K562 (cell line): ENCODE measurements around the gene NPTXR. TPM values are rescaled to one million over a fixed set of nuclear protein-coding genes. Genes with fewer than 3 reads are reported as not detected.

Source experiments
- ATAC-seq: fragments of 200-7000 bp; cut with Tn5 transposase; 3 replicates; pipeline ENCODE4 v1.9.1; 2020; ENCODE audit warnings: moderate library complexity
- BruUV-seq: library from RNA; stranded (reverse); fragments of 400-500 nt; replicated peaks from 2 replicates; lab custom pipeline; 2021; lab: Mats Ljungman, UMichigan
- CTCF ChIA-PET: fragments of 300-600 bp; formaldehyde crosslinking; extraction: SDS; loops from one replicate; lab custom pipeline; 2021; ENCODE audit warnings: low intra/inter-chr PET ratio; lab: Yijun Ruan, JAX
- POLR2A ChIA-PET: fragments of 300-600, 350-650 bp; sonication (Branson Sonifier 250); formaldehyde crosslinking; extraction: SDS; loops from one replicate; lab custom pipeline; 2021; ENCODE audit warnings: antibody characterized with exemption, inconsistent platforms; lab: Yijun Ruan, JAX
- DNase-seq, 4 experiments: peaks; one replicate each; pipeline versions ENCODE4 v3.0.0 to v3.0.0-alpha.2; 2011 to 2018; ENCODE audit warnings: low spot score in 3 of 4, mixed read lengths in 3 of 4; ENCODE audit errors: extremely low read depth in 1 of 4
- FAIRE-seq: peaks from 2 replicates; lab custom pipeline; 2011; peaks lifted over from hg19 to GRCh38; lab: Jason Lieb, UNC
- H2AFZ ChIP-seq: 2 replicates; pipeline ENCODE4 v1.6.0; 2011; ENCODE audit warnings: low read depth, low read length, control low read depth, inconsistent platforms
- H3K27ac ChIP-seq: fragments of 200-600 bp; 3 replicates; pipeline ENCODE4 v1.8.0; 2011; ENCODE audit warnings: low read depth, mild to moderate bottlenecking, control low read depth, inconsistent platforms, low read length, moderate library complexity, mixed read lengths; ENCODE audit errors: extremely low read depth
- H3K27me3 ChIP-seq, 2 experiments: fragments of 300-600 bp in 1 of 2; 2 replicates in 1 of 2; 3 replicates in 1 of 2; pipeline versions ENCODE4 v1.6.0 to v1.8.0; 2011; ENCODE audit warnings: inconsistent platforms in 2 of 2, low read length in 2 of 2, mild to moderate bottlenecking in 1 of 2, mixed read lengths in 1 of 2, moderate library complexity in 1 of 2; ENCODE audit not compliant: control insufficient read depth in 2 of 2, insufficient read depth in 2 of 2
- H3K36me3 ChIP-seq: fragments of 300-600 bp; 3 replicates; pipeline ENCODE4 v1.8.0; 2011; ENCODE audit warnings: mild to moderate bottlenecking, low read length, inconsistent platforms; ENCODE audit not compliant: control insufficient read depth, insufficient read depth
- H3K4me1 ChIP-seq, 2 experiments: fragments of 200-600 bp in 1 of 2; replicated peaks in 1 of 2; 2 replicates in 1 of 2; 3 replicates in 1 of 2; pipeline versions ENCODE4 v1.5.1 to v1.8.0; 2011; ENCODE audit warnings: inconsistent platforms in 2 of 2, low read length in 2 of 2, mild to moderate bottlenecking in 1 of 2, mixed read lengths in 1 of 2, moderate library complexity in 1 of 2; ENCODE audit not compliant: control insufficient read depth in 2 of 2, insufficient read depth in 2 of 2
- H3K4me2 ChIP-seq: 2 replicates; pipeline ENCODE4 v1.6.1; 2011; ENCODE audit warnings: low read length, control low read depth, inconsistent platforms, mixed read lengths; ENCODE audit not compliant: insufficient read depth
- H3K4me3 ChIP-seq: fragments of 200-600 bp; sonication (generic), shearing (Covaris generic); 2 replicates; pipeline ENCODE4 v1.5.1; 2016; ENCODE audit warnings: control low read depth, inconsistent platforms
- H3K79me2 ChIP-seq: fragments of 200-600 bp; 3 replicates; pipeline ENCODE4 v1.8.0; 2011; ENCODE audit warnings: low read length, inconsistent platforms; ENCODE audit not compliant: control insufficient read depth, insufficient read depth
- H3K9ac ChIP-seq, 2 experiments: 2 replicates each; pipeline versions ENCODE4 v1.6.0 to v1.6.1; 2011; ENCODE audit warnings: low read depth in 2 of 2, low read length in 2 of 2, control low read depth in 1 of 2, inconsistent platforms in 1 of 2, mild to moderate bottlenecking in 1 of 2, mixed read lengths in 1 of 2; ENCODE audit not compliant: insufficient read depth in 1 of 2
- H3K9me1 ChIP-seq: one replicate; pipeline ENCODE4 v1.6.0; 2011; ENCODE audit warnings: inconsistent platforms, mild to moderate bottlenecking, low read length, moderate library complexity; ENCODE audit not compliant: control insufficient read depth, insufficient read depth
- H3K9me3 ChIP-seq: replicated peaks from 2 replicates; pipeline ENCODE4 v1.5.1; 2011; ENCODE audit warnings: low read depth, low read length, inconsistent platforms; ENCODE audit not compliant: control insufficient read depth, insufficient read depth
- H4K20me1 ChIP-seq: replicated peaks from 2 replicates; pipeline ENCODE4 v1.6.1; 2011; ENCODE audit warnings: low read length, inconsistent platforms, mixed read lengths; ENCODE audit not compliant: control insufficient read depth, insufficient read depth
- ATF1 ChIP-seq, 2 experiments: fragments of 450-650 bp in 1 of 2; IDR thresholded peaks; 2 replicates each; pipeline ENCODE4 v1.6.1; 2016; ENCODE audit warnings: missing compliant biosample characterization in 1 of 2, missing genetic modification characterization in 1 of 2
- CHCHD3 ChIP-seq: fragments of 250-450 bp; sonication (Bioruptor Pico); IDR thresholded peaks from 2 replicates; pipeline ENCODE4 v2.1.2; 2022; ENCODE audit warnings: mild to moderate bottlenecking
- MYC ChIP-seq, 2 experiments: fragments of 250-450 bp in 1 of 2; sonication (Bioruptor Pico) in 1 of 2; IDR thresholded peaks; 2 replicates each; pipeline versions ENCODE4 v1.5.1 to v1.6.1; 2012 to 2021; ENCODE audit warnings: low read depth in 2 of 2, borderline replicate concordance in 1 of 2, improper control_type of control experiment in 1 of 2, low read length in 1 of 2, mild to moderate bottlenecking in 1 of 2, moderate library complexity in 1 of 2
- NRF1 ChIP-seq, 2 experiments: fragments of 450-650 bp; IDR thresholded peaks in 1 of 2; conservative IDR thresholded peaks in 1 of 2; 2 replicates each; pipeline ENCODE4 v1.6.1; 2014; ENCODE audit warnings: mild to moderate bottlenecking in 2 of 2
- PHF8 ChIP-seq: fragments of 200-600 bp; sonication (generic); IDR thresholded peaks from 2 replicates; pipeline ENCODE4 v1.6.1; 2012; ENCODE audit warnings: mixed run types, mild to moderate bottlenecking, inconsistent platforms, low read length, moderate library complexity, borderline replicate concordance
- POLR2G ChIP-seq: fragments of 200-400 bp; formaldehyde crosslinking; IDR thresholded peaks from 2 replicates; pipeline ENCODE4 v1.6.1; 2017; ENCODE audit warnings: low read depth, mild to moderate bottlenecking, antibody characterized with exemption, low read length, moderate library complexity
- RHOXF2B ChIP-seq: fragments of 250-450 bp; sonication (Bioruptor Pico); conservative IDR thresholded peaks from 2 replicates; pipeline ENCODE4 v1.5.1; 2021
- SMARCC2 ChIP-seq: fragments of 450-650 bp; IDR thresholded peaks from 2 replicates; pipeline ENCODE4 v1.6.1; 2017; ENCODE audit warnings: antibody characterized with exemption, moderate library complexity, mild to moderate bottlenecking, low read depth
- SMARCE1 ChIP-seq: fragments of 450-650 bp; IDR thresholded peaks from 2 replicates; pipeline ENCODE4 v1.7.1; 2016; ENCODE audit warnings: mild to moderate bottlenecking
- SUPT5H ChIP-seq: fragments of 450-650 bp; IDR thresholded peaks from 2 replicates; pipeline ENCODE4 v1.6.1; 2016
- TAF1 ChIP-seq: IDR thresholded peaks from 2 replicates; pipeline ENCODE4 v1.6.1; 2011; ENCODE audit warnings: mild to moderate bottlenecking, low read length, moderate library complexity; ENCODE audit not compliant: insufficient read depth, control insufficient read depth, severe bottlenecking; ENCODE audit errors: extremely low read depth
- TAF7 ChIP-seq: fragments of 450-650 bp; IDR thresholded peaks from 2 replicates; pipeline ENCODE4 v1.6.1; 2016; ENCODE audit warnings: missing genetic modification characterization, missing compliant biosample characterization
- TAF9B ChIP-seq: fragments of 450-650 bp; IDR thresholded peaks from 2 replicates; pipeline ENCODE4 v1.6.1; 2018; ENCODE audit warnings: mild to moderate bottlenecking; ENCODE audit not compliant: partially characterized antibody
- ZBTB7A ChIP-seq: IDR thresholded peaks from 2 replicates; pipeline ENCODE4 v1.6.1; 2011; ENCODE audit warnings: low read depth, mild to moderate bottlenecking, low read length, moderate library complexity, borderline replicate concordance; ENCODE audit not compliant: control insufficient read depth
- ZFX ChIP-seq: sonication (generic); formaldehyde crosslinking; IDR thresholded peaks from 2 replicates; pipeline ENCODE4 v1.8.0; 2022; ENCODE audit warnings: mild to moderate bottlenecking, missing genetic modification reagents, moderate library complexity
- WGBS: fragments of 100-300 bp; shearing (Covaris generic); methylation state at CpG from one replicate; pipeline ENCODE4 v1.1.6; 2016; ENCODE audit warnings: low coverage, mixed read lengths; ENCODE audit not compliant: insufficient coverage; ENCODE audit errors: missing lambda C conversion rate; 5-methylcytosine and 5-hydroxymethylcytosine counted together
- in situ Hi-C: fragments of 300-500 bp; cut with MboI; formaldehyde crosslinking; loops from 4 replicates; pipeline ENCODE4 v1.15.0; 2018; ENCODE audit warnings: inconsistent platforms, mixed read lengths
- intact Hi-C: fragments of 100-400 bp; cut with micrococcal nuclease; formaldehyde crosslinking; loops from 2 replicates; pipeline ENCODE4 v1.14.2; 2022
- polyA plus RNA-seq, 8 experiments: library from polyadenylated mRNA; depleted of rRNA in 4 of 8; stranded (reverse) in 5 of 8; unstranded in 3 of 8; fragments of >200 nt; fragmentation: Nextera tagmentation in 2 of 8; fragmentation: Illumina TruSeq in 1 of 8; extraction: Ambion mirVana in 2 of 8; extraction: Trizol in 1 of 8; gene quantifications; 2 replicates each; pipeline versions ENCODE4 v1.2.1 to v1.2.3, GENCODE V29; 2011 to 2014; ENCODE audit warnings: inconsistent platforms in 1 of 8, missing spikeins in 1 of 8
- total RNA-seq, 7 experiments: library from RNA; depleted of rRNA in 6 of 7; stranded (reverse); fragments of >200 nt in 6 of 7; fragmentation: Illumina TruSeq in 2 of 7; extraction: Trizol in 2 of 7; gene quantifications; 2 replicates each; pipeline versions ENCODE4 v1.2.1 to v1.2.3, GENCODE V29; 2011 to 2021; ENCODE audit warnings: low replicate concordance in 1 of 7
- TF ChIP-seq, protein P1 (sequence below): fragments of 450-650 bp; formaldehyde crosslinking; IDR thresholded peaks from 2 replicates; pipeline ENCODE4 v1.4.0; 2020; ENCODE audit warnings: mild to moderate bottlenecking, moderate library complexity
- TF ChIP-seq, protein P2 (sequence below), 2 experiments: IDR thresholded peaks; 2 replicates each; pipeline ENCODE4 v1.6.1; 2011; ENCODE audit warnings: borderline replicate concordance in 1 of 2, control low read depth in 1 of 2, low read depth in 1 of 2, low read length in 1 of 2, mild to moderate bottlenecking in 1 of 2, mixed read lengths in 1 of 2, moderate library complexity in 1 of 2; ENCODE audit not compliant: insufficient read depth in 1 of 2, insufficient read length in 1 of 2, poor library complexity in 1 of 2, severe bottlenecking in 1 of 2; ENCODE audit errors: extremely low read depth in 1 of 2

NPTXR gene
- total and polyA plus RNA-seq, 9 of the 15 experiments (the other 6 are each of a cell fraction or from before 2014, with no cell fraction given) = 0.01 to 3.1 (median 1.1) TPM

DNA sequence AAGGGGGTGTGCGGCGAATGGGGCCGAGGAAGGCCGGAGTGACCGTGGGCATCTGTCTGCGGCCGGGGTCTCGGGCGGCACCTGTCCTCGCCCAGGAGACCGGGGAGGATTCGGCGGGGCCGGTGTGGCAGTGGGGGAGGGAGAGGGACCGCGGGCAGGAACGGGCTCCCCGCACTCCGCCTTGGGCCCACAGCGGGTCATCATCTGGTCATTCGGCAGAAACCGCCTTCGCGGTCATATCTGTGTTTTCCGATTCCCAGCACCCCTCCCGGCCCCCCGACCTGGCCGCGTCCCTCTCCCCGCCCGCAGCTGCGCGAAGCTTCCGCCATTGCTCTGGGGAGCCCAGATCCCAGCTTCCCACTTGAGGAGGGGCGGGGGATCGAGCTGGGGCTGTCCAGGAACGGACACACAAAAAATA, 29.0 kb upstream of the NPTXR start:
- H3K4me3 ChIP-seq = peak overlapping the region; percentile 62
- FAIRE-seq (peak; percentile 46), ATAC-seq (peak; percentile 68), DNase-seq (peak; percentile 48 to 70 (median 58))
- peaks cover 29% of the 10 kb centered on the region for H3K79me2 ChIP-seq
- CTCF ChIA-PET = interaction anchor here (0.6 to 0.7 kb wide), 2 partner anchors 42 to 1183 kb away, joined by 3 to 4 read pairs; no protein-coding TSS in a partner anchor
- no peaks in the 10 kb centered on the region; the same call in 1 of the 2 replicates for H4K20me1 ChIP-seq
- peak overlapping the region; percentile 68 for H3K27ac ChIP-seq
- peaks cover 0 to 5% of the 10 kb centered on the region in 2 experiments; a peak in 2 of 5 replicates for H3K27me3 ChIP-seq
- H3K9me1 ChIP-seq = no peaks in the 10 kb centered on the region
- in situ Hi-C loops = no loop called here
- H3K4me2 ChIP-seq = peak overlapping the region; percentile 85
- peaks cover 13 to 27% of the 10 kb centered on the region in 2 experiments for H3K4me1 ChIP-seq
- no TSS peak for BruUV-seq
- H2AFZ ChIP-seq = peak overlapping the region; percentile 96
- POLR2A ChIA-PET = interaction anchor here (1.0 kb wide), 1 partner anchor 28 kb away, joined by 3 read pairs; no protein-coding TSS in a partner anchor
- no peaks in the 10 kb centered on the region for H3K9me3 ChIP-seq
- 0% methylated on average over 14 of the region's 37 CpGs for WGBS
- intact Hi-C loops = loop anchor here (5.0 to 10.0 kb wide), 3 partner anchors 52 to 139 kb away; partner anchors contain the start of gene APOBEC3C
- H3K36me3 ChIP-seq = peaks cover 22% of the 10 kb centered on the region; the same call in 2 of the 3 replicates
- H3K9ac ChIP-seq = peak overlapping the region; percentile 67 to 90
- peak; percentile 39 for TF ChIP-seq TAF9B
- TF ChIP-seq PHF8 = peak; percentile 49; the same call in 1 of the 2 replicates
- peak; percentile 64 to 68 for TF ChIP-seq NRF1 (conservative IDR thresholded peaks at IDR 0.05 in 1 of 2, IDR thresholded peaks at IDR 0.05 in 1 of 2)
- TF ChIP-seq SMARCE1 = 0 out of 2 replicates have a peak, but pooled peaks have one; percentile 14
- peak; percentile 76 for TF ChIP-seq POLR2G
- peak; percentile 42; the same call in 1 of the 2 replicates for TF ChIP-seq ZBTB7A
- TF ChIP-seq, protein P1, sequence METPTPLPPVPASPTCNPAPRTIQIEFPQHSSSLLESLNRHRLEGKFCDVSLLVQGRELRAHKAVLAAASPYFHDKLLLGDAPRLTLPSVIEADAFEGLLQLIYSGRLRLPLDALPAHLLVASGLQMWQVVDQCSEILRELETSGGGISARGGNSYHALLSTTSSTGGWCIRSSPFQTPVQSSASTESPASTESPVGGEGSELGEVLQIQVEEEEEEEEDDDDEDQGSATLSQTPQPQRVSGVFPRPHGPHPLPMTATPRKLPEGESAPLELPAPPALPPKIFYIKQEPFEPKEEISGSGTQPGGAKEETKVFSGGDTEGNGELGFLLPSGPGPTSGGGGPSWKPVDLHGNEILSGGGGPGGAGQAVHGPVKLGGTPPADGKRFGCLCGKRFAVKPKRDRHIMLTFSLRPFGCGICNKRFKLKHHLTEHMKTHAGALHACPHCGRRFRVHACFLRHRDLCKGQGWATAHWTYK (CRISPR knock-in tag) = 0 out of 2 replicates have a peak, but pooled peaks have one; percentile 20
- TF ChIP-seq CHCHD3 (CRISPR knock-in tag) = no peak
- peak; percentile 21 for TF ChIP-seq TAF1
- peak; percentile 62; the same call in 1 of the 2 replicates for TF ChIP-seq TAF7 (tag)
- TF ChIP-seq SMARCC2 = no peak
- TF ChIP-seq RHOXF2B (CRISPR knock-in tag) = no peak
- TF ChIP-seq, protein P2, sequence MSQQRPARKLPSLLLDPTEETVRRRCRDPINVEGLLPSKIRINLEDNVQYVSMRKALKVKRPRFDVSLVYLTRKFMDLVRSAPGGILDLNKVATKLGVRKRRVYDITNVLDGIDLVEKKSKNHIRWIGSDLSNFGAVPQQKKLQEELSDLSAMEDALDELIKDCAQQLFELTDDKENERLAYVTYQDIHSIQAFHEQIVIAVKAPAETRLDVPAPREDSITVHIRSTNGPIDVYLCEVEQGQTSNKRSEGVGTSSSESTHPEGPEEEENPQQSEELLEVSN (IDR thresholded peaks at IDR 0.05; ENCODE audit: borderline replicate concordance in 1 of 2, extremely low read depth in 1 of 2, insufficient read depth in 1 of 2, insufficient read length in 1 of 2, low read depth in 1 of 2, low read length in 1 of 2, poor library complexity in 1 of 2, severe bottlenecking in 1 of 2) = peak in 1 of 2 experiments; percentile 6
- TF ChIP-seq ZFX (CRISPR knock-in tag) = peak; percentile 85
- TF ChIP-seq SUPT5H = 0 out of 2 replicates have a peak, but pooled peaks have one; percentile 24
- peak; percentile 19; the same call in 1 of the 2 replicates for TF ChIP-seq MYC (IDR thresholded peaks at IDR 0.05; ENCODE audit: low read depth, low read length)
- no peak for TF ChIP-seq MYC (CRISPR knock-in tag; IDR thresholded peaks at IDR 0.05; ENCODE audit: borderline replicate concordance, low read depth)
- no peak for TF ChIP-seq ATF1 (CRISPR knock-in tag; IDR thresholded peaks at IDR 0.05)
- TF ChIP-seq ATF1 (tag; IDR thresholded peaks at IDR 0.05) = peak; percentile 51; the same call in 1 of the 2 replicates
